ENCODE data around the gene NCOA7. TPM values are rescaled to one million over a fixed set of nuclear protein-coding genes. Genes with fewer than 3 reads are reported as not detected.

NCOA7 gene
- total RNA-seq, 1 donor from 2014 or later, result 21.1 TPM

GRCh38 chr6:125797120-125797885 is 6.5 kb downstream of the NCOA7 start:
- Histone ChIP-seq H3K36me3 (ENCODE audit: control insufficient read depth, insufficient read depth, low read length) (no peaks in the 10 kb centered on the region), H3K4me3 (ENCODE audit: low read depth, low read length) (no peak overlapping the region), H3K27me3 (ENCODE audit: control insufficient read depth, insufficient read depth, low read length) (no peaks in the 10 kb centered on the region)
- DNase-seq (ENCODE audit: low read depth), result no peak
- no peak for TF ChIP-seq CTCF (IDR thresholded peaks at IDR 0.05; ENCODE audit: insufficient read depth, low read length, poor library complexity, severe bottlenecking)

- DNase-seq (ENCODE audit: low read depth), result no peak
- no peak for TF ChIP-seq CTCF (IDR thresholded peaks at IDR 0.05; ENCODE audit: insufficient read depth, low read length, poor library complexity, severe bottlenecking)
- Histone ChIP-seq H3K27me3 (ENCODE audit: control insufficient read depth, insufficient read depth, low read length) (no peaks in the 10 kb centered on the region), H3K4me3 (ENCODE audit: low read depth, low read length) (no peak overlapping the region), H3K36me3 (ENCODE audit: control insufficient read depth, insufficient read depth, low read length) (no peaks in the 10 kb centered on the region)
Observed at GRCh38 chr6:125797886-125798444, 7.2 kb downstream of the NCOA7 start.

GRCh38 chr6:125798734-125799508 is 8.2 kb downstream of the NCOA7 start:
- DNase-seq (ENCODE audit: low read depth), result no peak
- Histone ChIP-seq H3K36me3 (ENCODE audit: control insufficient read depth, insufficient read depth, low read length) (no peaks in the 10 kb centered on the region), H3K27me3 (ENCODE audit: control insufficient read depth, insufficient read depth, low read length) (no peaks in the 10 kb centered on the region), H3K4me3 (ENCODE audit: low read depth, low read length) (no peak overlapping the region)
- no peak for TF ChIP-seq CTCF (IDR thresholded peaks at IDR 0.05; ENCODE audit: insufficient read depth, low read length, poor library complexity, severe bottlenecking)

- H3K27me3 ChIP-seq (ENCODE audit: control insufficient read depth, insufficient read depth, low read length), result no peaks in the 10 kb centered on the region
- DNase-seq (ENCODE audit: low read depth), result no peak
- TF ChIP-seq CTCF (IDR thresholded peaks at IDR 0.05; ENCODE audit: insufficient read depth, low read length, poor library complexity, severe bottlenecking), result no peak
- H3K36me3 ChIP-seq (ENCODE audit: control insufficient read depth, insufficient read depth, low read length), result no peaks in the 10 kb centered on the region
- no peak overlapping the region for H3K4me3 ChIP-seq (ENCODE audit: low read depth, low read length)
Observed at GRCh38 chr6:125802383-125802782, 11.6 kb downstream of the NCOA7 start.

- H3K4me3 ChIP-seq (ENCODE audit: low read depth, low read length), result no peak overlapping the region
- no peaks in the 10 kb centered on the region for H3K27me3 ChIP-seq (ENCODE audit: control insufficient read depth, insufficient read depth, low read length)
- no peak for TF ChIP-seq CTCF (IDR thresholded peaks at IDR 0.05; ENCODE audit: insufficient read depth, low read length, poor library complexity, severe bottlenecking)
- DNase-seq (ENCODE audit: low read depth), result no peak
- H3K36me3 ChIP-seq (ENCODE audit: control insufficient read depth, insufficient read depth, low read length), result no peaks in the 10 kb centered on the region
Observed at GRCh38 chr6:125802943-125803377, 12.2 kb downstream of the NCOA7 start.

All from kidney epithelial cell (primary cell).